GM20431 (cell line): ENCODE data around the gene LCE1A.

ENCODE experiments used
- in situ Hi-C: fragments of 300-500 bp; cut with MseI, MboI; formaldehyde crosslinking; loops from one replicate; pipeline ENCODE4 v1.15.0; 2020; ENCODE audit warnings: low sequenced_read_pairs; ENCODE audit not compliant: unreplicated experiment

LCE1A gene

DNA sequence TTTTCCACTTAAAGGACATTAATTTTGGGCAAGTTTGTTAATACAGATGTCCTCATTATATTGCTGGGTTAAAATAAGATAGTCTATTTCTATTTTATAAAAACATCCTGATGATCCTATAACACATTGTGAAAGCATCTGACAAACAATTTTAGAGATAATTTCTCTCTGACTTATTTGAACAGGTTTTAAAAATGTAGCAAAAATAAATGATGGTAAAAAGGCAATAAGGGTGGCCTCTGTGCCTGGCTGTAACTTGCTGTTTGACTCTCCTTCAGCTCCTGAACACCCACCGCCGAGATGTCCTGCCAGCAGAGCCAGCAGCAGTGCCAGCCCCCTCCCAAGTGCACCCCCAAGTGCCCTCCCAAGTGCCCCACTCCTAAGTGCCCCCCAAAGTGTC lies at the start of gene LCE1A:
TSS of gene LCE1A (plus strand) at position 301 of the 400 bp plus-strand sequence. CDS start at position 301, 0 bp downstream.
- in situ Hi-C loops, result no loop called here

DNA sequence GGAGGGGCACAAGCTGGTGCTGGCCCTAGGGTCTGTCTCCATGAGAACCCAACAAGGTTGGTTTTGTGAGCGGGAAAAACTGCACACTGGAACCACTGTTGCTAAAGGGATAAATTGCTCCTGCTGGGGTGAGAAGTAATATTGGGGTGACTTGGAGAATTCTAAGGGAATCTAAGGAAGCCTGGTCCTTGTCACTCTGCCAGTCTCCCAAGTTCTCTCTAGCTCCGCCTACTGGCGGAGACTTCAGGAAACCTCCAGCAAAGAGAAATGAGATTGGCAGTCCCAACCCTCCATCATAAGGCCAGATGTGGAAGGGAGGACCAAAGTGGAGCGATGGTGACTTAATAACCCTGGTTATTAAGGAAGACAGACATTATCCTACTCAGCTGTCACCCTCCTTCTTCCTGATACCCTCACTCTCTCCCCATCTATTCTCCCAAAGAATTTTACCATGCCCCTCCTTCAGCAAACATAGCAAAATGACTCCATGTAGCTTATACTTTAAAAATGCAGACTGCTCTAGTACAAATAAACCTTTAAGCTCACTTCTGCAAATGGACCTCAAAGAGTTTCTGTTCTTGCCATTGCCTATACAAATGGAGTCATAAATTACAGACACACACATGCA lies 49.6 kb upstream of the LCE1A start:
- in situ Hi-C loops, result no loop called here

- in situ Hi-C loops, result no loop called here
Measured at GRCh38 chr1:152783095-152783494, 44.2 kb upstream of the LCE1A start.

GRCh38 chr1:152786077-152786476 lies 41.2 kb upstream of the LCE1A start, which contains the start of gene LCE1E:
LCE1E (plus strand) TSS chr1:152786257; CDS start chr1:152787300, 1,043 bp downstream.
- in situ Hi-C loops, result no loop called here

DNA sequence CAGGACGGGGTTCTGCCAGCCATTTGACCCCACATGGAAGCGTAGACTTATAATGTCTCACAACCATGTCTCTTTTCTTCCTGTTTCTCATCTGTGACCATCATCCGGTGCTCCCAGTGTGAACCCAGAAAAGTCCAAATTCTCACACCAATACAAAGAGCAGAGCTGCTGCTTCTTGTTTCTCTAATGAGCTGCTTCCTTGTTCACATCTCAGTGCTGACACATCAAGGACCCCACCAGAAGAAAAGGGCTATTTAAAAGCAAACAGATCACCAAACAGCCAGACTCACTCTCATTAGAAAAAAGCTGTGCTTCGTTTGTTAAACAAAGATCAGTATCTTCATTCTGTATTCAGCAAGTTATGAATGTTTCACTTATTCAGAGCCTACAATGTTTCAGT lies 31.6 kb upstream of the LCE1A start:
- in situ Hi-C loops, result no loop called here

- in situ Hi-C loops, result no loop called here
Measured at GRCh38 chr1:152796421-152796820, 30.9 kb upstream of the LCE1A start, which contains the start of gene LCE1D. LCE1D (plus strand) TSS chr1:152796721; CDS start chr1:152797795, 1,074 bp downstream.

DNA sequence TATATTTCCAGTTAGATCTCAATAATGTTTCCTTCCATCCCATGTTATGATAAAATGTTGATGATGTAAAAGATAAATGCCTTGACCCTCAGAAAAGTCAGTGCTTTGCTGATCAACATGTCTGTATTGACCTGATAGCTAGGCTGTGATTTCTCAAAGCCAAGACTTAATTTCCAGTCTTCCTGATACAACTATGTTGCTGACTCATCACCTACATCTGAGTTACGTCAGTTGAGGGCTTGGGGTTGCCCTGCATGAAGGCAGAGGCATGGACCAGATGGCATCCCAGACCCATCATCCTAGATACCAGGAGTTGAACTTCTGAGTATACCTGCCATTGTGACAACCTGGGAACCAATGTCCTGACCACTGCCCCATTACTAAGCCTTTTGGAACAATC lies 25.9 kb upstream of the LCE1A start:
- in situ Hi-C loops, result no loop called here

GRCh38 chr1:152806576-152806975 lies 20.7 kb upstream of the LCE1A start, which contains the start of gene LCE1C:
LCE1C (minus strand) TSS chr1:152806651; CDS start chr1:152805478, 1,173 bp downstream.
- in situ Hi-C loops, result no loop called here

DNA sequence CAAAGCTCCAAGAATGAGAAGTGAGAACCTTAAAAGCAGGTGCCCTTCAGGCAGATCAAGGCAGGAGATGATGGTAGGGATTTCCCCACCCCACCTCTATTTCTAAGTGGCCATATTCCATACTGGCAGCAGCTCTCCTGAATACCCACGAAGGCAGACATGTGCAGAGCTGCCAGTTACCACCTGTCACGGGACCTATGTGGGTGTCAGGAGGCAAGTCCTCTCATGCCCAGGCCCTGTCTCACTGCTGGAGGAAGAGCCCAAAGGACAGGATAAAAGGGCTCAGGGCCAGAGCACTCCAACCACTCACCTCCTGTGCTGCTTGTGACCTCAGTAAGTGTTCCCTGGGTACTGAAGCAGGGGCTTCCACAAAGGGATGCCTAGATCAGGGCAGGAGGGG lies 16.2 kb upstream of the LCE1A start:
- in situ Hi-C loops, result no loop called here

- in situ Hi-C loops, result no loop called here
Measured at GRCh38 chr1:152811671-152812070, 15.6 kb upstream of the LCE1A start, which contains the start of gene LCE1B. LCE1B (plus strand) TSS chr1:152811971; CDS start chr1:152812447, 476 bp downstream.

- in situ Hi-C loops, result no loop called here
Measured at GRCh38 chr1:152817309-152817708, 10.0 kb upstream of the LCE1A start.

DNA sequence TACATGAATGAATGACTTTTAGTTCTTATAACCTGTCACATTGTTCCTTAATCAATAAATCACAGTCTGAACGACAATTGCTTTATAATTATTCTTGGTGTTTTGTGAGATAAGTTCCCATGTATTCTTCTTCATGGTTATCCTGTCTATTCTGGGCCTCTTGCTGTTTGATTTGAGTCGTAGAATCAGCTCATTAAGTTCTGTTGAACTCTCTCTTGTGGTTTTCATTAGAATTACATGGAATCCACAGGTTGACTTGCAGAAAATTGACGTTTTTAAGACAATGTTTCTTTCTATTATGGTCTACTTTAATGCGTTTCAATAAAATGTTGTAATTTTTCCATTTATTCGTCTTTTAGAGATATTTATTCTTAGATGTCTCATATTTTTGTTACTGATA lies 4.0 kb upstream of the LCE1A start:
- in situ Hi-C loops, result no loop called here

GRCh38 chr1:152824964-152825363 lies 2.3 kb upstream of the LCE1A start:
- in situ Hi-C loops, result no loop called here

DNA sequence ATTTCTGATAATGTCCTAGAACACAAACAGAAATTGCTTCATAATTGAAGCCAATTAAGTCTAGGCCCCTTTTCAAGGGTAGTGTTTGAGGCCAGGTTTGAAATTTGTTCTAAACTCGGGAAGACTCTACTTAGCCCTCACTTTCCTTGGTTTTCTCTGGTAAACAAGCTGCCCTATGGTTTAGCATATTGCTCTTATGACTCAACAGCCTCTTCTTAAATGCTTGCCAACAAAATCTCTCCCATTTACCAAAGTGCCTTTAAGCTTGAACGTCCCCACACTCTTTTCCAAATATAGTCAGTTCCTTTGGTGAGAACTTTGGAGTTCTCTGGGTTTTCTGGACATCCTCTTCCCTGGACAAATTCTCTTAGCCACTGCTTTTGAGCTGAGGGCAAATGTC lies 9.6 kb downstream of the LCE1A start:
- in situ Hi-C loops, result no loop called here

- in situ Hi-C loops, result no loop called here
Measured at GRCh38 chr1:152842556-152842955, 15.3 kb downstream of the LCE1A start, which contains the start of gene LCE6A. LCE6A (plus strand) TSS chr1:152842856; CDS start chr1:152843521, 665 bp downstream.

- in situ Hi-C loops, result no loop called here
Measured at GRCh38 chr1:152855661-152856060, 28.4 kb downstream of the LCE1A start.

DNA sequence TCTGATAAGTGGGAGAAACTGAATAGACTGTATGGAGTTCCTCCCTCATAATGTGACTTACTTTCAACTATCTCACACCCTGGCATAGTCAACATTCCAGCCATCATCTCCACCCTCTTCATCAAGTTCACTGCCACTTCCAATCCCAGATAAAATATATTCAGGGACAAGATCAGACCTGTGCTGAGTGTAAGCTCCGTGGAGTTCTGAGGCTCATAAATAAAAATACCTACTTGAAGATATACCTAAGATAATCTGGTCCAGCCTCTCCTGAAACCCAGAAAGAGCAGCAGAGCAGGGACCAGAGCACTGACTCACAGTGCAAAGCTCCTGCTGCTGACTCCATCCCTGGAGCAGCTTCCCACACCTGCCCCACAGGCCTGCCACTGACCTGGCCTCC lies 30.8 kb downstream of the LCE1A start:
- in situ Hi-C loops, result no loop called here

GRCh38 chr1:152859696-152860095 lies 32.4 kb downstream of the LCE1A start, which contains the start of gene LCE7A:
LCE7A (plus strand) TSS chr1:152859996; CDS start chr1:152860698, 702 bp downstream.
- in situ Hi-C loops, result no loop called here

- in situ Hi-C loops, result no loop called here
Measured at GRCh38 chr1:152860129-152860528, 32.9 kb downstream of the LCE1A start.

DNA sequence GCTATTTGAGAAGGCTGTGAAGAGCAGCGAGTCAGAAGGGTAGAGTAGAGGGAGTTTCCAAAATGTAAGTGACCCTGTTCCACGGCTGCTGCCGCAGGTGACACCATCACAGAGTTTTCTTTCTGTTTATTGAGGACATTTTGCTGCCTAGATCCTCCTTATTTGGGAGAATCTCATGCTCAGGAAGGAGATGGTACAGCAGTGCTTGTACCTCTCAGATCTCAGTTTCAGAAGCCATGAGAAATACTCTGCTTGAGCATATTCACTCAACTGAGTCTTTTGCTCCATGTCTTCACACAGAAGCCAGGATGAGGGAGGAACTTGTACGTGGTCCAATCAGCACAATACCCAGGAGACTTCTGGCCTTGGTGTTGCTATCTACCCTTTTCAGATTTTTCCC lies 34.1 kb downstream of the LCE1A start:
- in situ Hi-C loops, result no loop called here

DNA sequence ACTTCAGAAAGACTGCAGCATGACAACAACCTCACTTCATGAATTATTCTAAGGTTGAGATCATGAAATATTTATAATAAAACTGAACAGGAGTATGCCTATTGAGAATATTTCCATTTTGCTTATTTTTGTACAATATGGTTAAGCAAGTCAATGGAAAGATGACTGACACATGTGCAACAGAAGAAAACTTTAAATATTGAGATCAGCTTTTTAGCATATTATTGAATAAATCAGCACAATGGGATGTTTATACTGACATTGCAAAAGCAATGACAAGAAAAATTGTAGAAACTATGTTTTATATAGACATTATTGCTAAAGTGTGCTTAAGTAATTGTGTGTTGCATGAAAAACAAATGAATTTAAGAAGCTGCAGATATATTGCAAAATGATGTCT lies 37.2 kb downstream of the LCE1A start:
- in situ Hi-C loops, result no loop called here

- in situ Hi-C loops, result no loop called here
Measured at GRCh38 chr1:152866321-152866720, 39.0 kb downstream of the LCE1A start.
